GM18951 (cell line): ENCODE measurements around the gene WWTR1.

ENCODE experiments used
- POLR2A ChIP-seq: IDR thresholded peaks from 4 replicates; pipeline ENCODE4 v1.6.1; 2011; ENCODE audit warnings: mild to moderate bottlenecking; ENCODE audit not compliant: insufficient read length, insufficient read depth; ENCODE audit errors: extremely low read depth
- in situ Hi-C: fragments of 300-500 bp; cut with MboI; formaldehyde crosslinking; loops from one replicate; pipeline ENCODE4 v1.12.0; 2022; ENCODE audit warnings: low sequenced_read_pairs, mixed read lengths, inconsistent platforms; ENCODE audit not compliant: unreplicated experiment

The WWTR1 gene

GRCh38 chr3:149670742-149671492 is 13.1 kb upstream of the WWTR1 start:
- in situ Hi-C loops, result no loop called here
- TF ChIP-seq POLR2A, result no peak

GRCh38 chr3:149667576-149667975 is 9.8 kb upstream of the WWTR1 start:
- no peak for TF ChIP-seq POLR2A

GRCh38 chr3:149663966-149664365 is 6.1 kb upstream of the WWTR1 start:
- TF ChIP-seq POLR2A, result no peak
- in situ Hi-C loops, result no loop called here

More at GRCh38 chr3:149667576-149667975, 9.8 kb upstream of the WWTR1 start:
- in situ Hi-C loops, result no loop called here

- no peak for TF ChIP-seq POLR2A
- in situ Hi-C loops, result no loop called here
Measured at GRCh38 chr3:149662240-149662887, 4.5 kb upstream of the WWTR1 start.

- no peak for TF ChIP-seq POLR2A
Measured at GRCh38 chr3:149660462-149660861, 2.6 kb upstream of the WWTR1 start.

GRCh38 chr3:149658744-149659497 is 1.1 kb upstream of the WWTR1 start:
- in situ Hi-C loops, result no loop called here
- no peak for TF ChIP-seq POLR2A

More at GRCh38 chr3:149660462-149660861, 2.6 kb upstream of the WWTR1 start:
- in situ Hi-C loops, result no loop called here

GRCh38 chr3:149657321-149657925 is 402 bp downstream of the WWTR1 start:
- TF ChIP-seq POLR2A, result no peak
- in situ Hi-C loops, result no loop called here

- in situ Hi-C loops, result no loop called here
- no peak for TF ChIP-seq POLR2A
Measured at GRCh38 chr3:149655826-149656574, 1.8 kb downstream of the WWTR1 start.

GRCh38 chr3:149654188-149654601 is 3.6 kb downstream of the WWTR1 start:
- in situ Hi-C loops, result no loop called here
- TF ChIP-seq POLR2A, result no peak

- in situ Hi-C loops, result no loop called here
- TF ChIP-seq POLR2A, result no peak
Measured at GRCh38 chr3:149653564-149653963, 4.3 kb downstream of the WWTR1 start.

- in situ Hi-C loops, result no loop called here
- no peak for TF ChIP-seq POLR2A
Measured at GRCh38 chr3:149653136-149653535, 4.7 kb downstream of the WWTR1 start.

GRCh38 chr3:149650828-149651227 is 7.0 kb downstream of the WWTR1 start:
- no peak for TF ChIP-seq POLR2A
- in situ Hi-C loops, result no loop called here

- TF ChIP-seq POLR2A, result no peak
- in situ Hi-C loops, result no loop called here
Measured at GRCh38 chr3:149648525-149648924, 9.3 kb downstream of the WWTR1 start.

GRCh38 chr3:149647812-149648211 is 10.0 kb downstream of the WWTR1 start:
- no peak for TF ChIP-seq POLR2A
- in situ Hi-C loops, result no loop called here
